ENCODE results near the gene DRAM2. TPM values are rescaled to one million over a fixed set of nuclear protein-coding genes. Genes with fewer than 3 reads are reported as not detected.

DRAM2 gene
- total and polyA plus RNA-seq, 10 of the 15 experiments (the other 5 are each of a cell fraction or from before 2014, with no cell fraction given) = 39.1 to 229 (median 79.4) TPM

- SMC1A ChIA-PET (ENCODE audit: uncharacterized antibody, unreplicated experiment) = interaction anchor here (0.8 to 2.6 kb wide), 6 partner anchors 9 to 34 kb away, joined by 3 to 14 read pairs (median 4); no protein-coding TSS in a partner anchor
- no peak for ATAC-seq
- intact Hi-C loops (cut with micrococcal nuclease; ENCODE audit: unreplicated experiment) = no loop called here
- Histone ChIP-seq H2AFZ (ENCODE audit: control insufficient read depth, low read depth, low read length) (no peak overlapping the region), H4K20me1 (ENCODE audit: control insufficient read depth, insufficient read depth) (no peaks in the 10 kb centered on the region), H3K36me3 (ENCODE audit: control insufficient read depth in 2 of 2, insufficient read depth in 2 of 2, low read length in 1 of 2) (peaks cover 6 to 36% of the 10 kb centered on the region in 2 experiments), H3K79me2 (ENCODE audit: control insufficient read depth, insufficient read depth, low read length) (peaks cover 33% of the 10 kb centered on the region), H3K9me3 (replicated peaks; ENCODE audit: control insufficient read depth, insufficient read depth, low read length) (no peaks in the 10 kb centered on the region), H3K9ac (ENCODE audit: control insufficient read depth, insufficient read depth, low read length) (no peak overlapping the region), H3K27me3 (replicated peaks in 1 of 2; ENCODE audit: control insufficient read depth in 2 of 2, insufficient read depth in 2 of 2, low read length in 1 of 2) (no peaks in the 10 kb centered on the region), H3K4me2 (ENCODE audit: control insufficient read depth, insufficient read depth) (no peak overlapping the region), H3K4me1 (ENCODE audit: control insufficient read depth, insufficient read depth, low read length) (no peaks in the 10 kb centered on the region), H3K4me3 (no peak overlapping the region), H3K27ac (ENCODE audit: control insufficient read depth, insufficient read depth) (no peak overlapping the region)
- 98% methylated on average over 2 of the region's 2 CpGs for WGBS (ENCODE audit: insufficient coverage, insufficient replicate concordance, low lambda C conversion rate, missing lambda C conversion rate)
- RAD21 ChIA-PET (ENCODE audit: unreplicated experiment) = no interaction called here
- FAIRE-seq = no peak
- POLR2A ChIA-PET = no interaction called here
- CTCF ChIA-PET = interaction anchor here (1.2 kb wide), 1 partner anchor 15 kb away, joined by 3 read pairs; no protein-coding TSS in a partner anchor
- in situ Hi-C loops (cut with MboI) = no loop called here
- no peak for DNase-seq (ENCODE audit: low read depth, low spot score)
- no TSS peak for BruUV-seq (replicated peaks)
- no peak for TF ChIP-seq JUND (IDR thresholded peaks at IDR 0.05; ENCODE audit: low read depth, low read length)
- TF ChIP-seq ATF2 (IDR thresholded peaks at IDR 0.05; ENCODE audit: low read length) = no peak
- TF ChIP-seq EZH2 (IDR thresholded peaks at IDR 0.05; ENCODE audit: borderline replicate concordance, control insufficient read depth, low read depth, low read length) = no peak
These were observed 24.3 kb upstream of the DRAM2 start for GRCh38 chr1:111164151-111164550.

- in situ Hi-C loops (cut with MboI) = no loop called here
- Histone ChIP-seq H3K27ac (ENCODE audit: control insufficient read depth, insufficient read depth) (no peak overlapping the region), H3K4me2 (ENCODE audit: control insufficient read depth, insufficient read depth) (no peak overlapping the region), H2AFZ (ENCODE audit: control insufficient read depth, low read depth, low read length) (no peak overlapping the region), H3K79me2 (ENCODE audit: control insufficient read depth, insufficient read depth, low read length) (peaks cover 38% of the 10 kb centered on the region), H3K9me3 (replicated peaks; ENCODE audit: control insufficient read depth, insufficient read depth, low read length) (no peaks in the 10 kb centered on the region), H3K4me3 (no peak overlapping the region), H3K27me3 (replicated peaks in 1 of 2; ENCODE audit: control insufficient read depth in 2 of 2, insufficient read depth in 2 of 2, low read length in 1 of 2) (no peaks in the 10 kb centered on the region), H3K4me1 (ENCODE audit: control insufficient read depth, insufficient read depth, low read length) (no peaks in the 10 kb centered on the region), H3K9ac (ENCODE audit: control insufficient read depth, insufficient read depth, low read length) (no peak overlapping the region), H3K36me3 (ENCODE audit: control insufficient read depth in 2 of 2, insufficient read depth in 2 of 2, low read length in 1 of 2) (peaks cover 6 to 33% of the 10 kb centered on the region in 2 experiments), H4K20me1 (ENCODE audit: control insufficient read depth, insufficient read depth) (no peaks in the 10 kb centered on the region)
- RAD21 ChIA-PET (ENCODE audit: unreplicated experiment) = no interaction called here
- BruUV-seq (replicated peaks) = no TSS peak
- SMC1A ChIA-PET (ENCODE audit: uncharacterized antibody, unreplicated experiment) = interaction anchor here (1.2 to 2.6 kb wide), 3 partner anchors 10 to 24 kb away, joined by 4 to 14 read pairs (median 6); no protein-coding TSS in a partner anchor
- intact Hi-C loops (cut with micrococcal nuclease; ENCODE audit: unreplicated experiment) = no loop called here
- POLR2A ChIA-PET = no interaction called here
- ATAC-seq = no peak
- FAIRE-seq = no peak
- TF ChIP-seq JUND (IDR thresholded peaks at IDR 0.05; ENCODE audit: low read depth, low read length) (no peak), WRNIP1 (IDR thresholded peaks at IDR 0.05; ENCODE audit: borderline replicate concordance, low read depth, low read length) (no peak), BHLHE40 (IDR thresholded peaks at IDR 0.05; ENCODE audit: borderline replicate concordance in 1 of 2, low read depth in 2 of 2, low read length in 1 of 2) (no peak), ATF3 (IDR thresholded peaks at IDR 0.05; ENCODE audit: borderline replicate concordance, extremely low read depth, low read depth, low read length) (no peak), ZNF384 (IDR thresholded peaks at IDR 0.05; ENCODE audit: borderline replicate concordance, low read depth, low read length) (no peak)
- DNase-seq (ENCODE audit: low read depth, low spot score) = no peak
- CTCF ChIA-PET = interaction anchor here (1.2 kb wide), 1 partner anchor 15 kb away, joined by 3 read pairs; no protein-coding TSS in a partner anchor
- WGBS (ENCODE audit: insufficient coverage, insufficient replicate concordance, low lambda C conversion rate, missing lambda C conversion rate) = 97% methylated on average over 4 of the region's 4 CpGs
These were observed 23.5 kb upstream of the DRAM2 start for GRCh38 chr1:111163363-111163762.
